Anterior cingulate cortex (tissue), 58 donors: ENCODE results near the gene UBE2D3.

Experiments
- DNase-seq, 58 donors: peaks; one replicate each; lab custom pipeline; 2025; lab: John Stamatoyannopoulos, UW

Gene UBE2D3

GRCh38 chr4:102759831-102760644, 67.3 kb downstream of the UBE2D3 start:
- DNase-seq, result peak in 23 of 58 donors; percentile 4 to 84 (median 57)

- no peak for DNase-seq
These were observed 68.8 kb downstream of the UBE2D3 start for GRCh38 chr4:102758241-102759160.

- no peak for DNase-seq
These were observed 69.7 kb downstream of the UBE2D3 start for GRCh38 chr4:102757681-102758080.

- DNase-seq, result no peak
These were observed 73.3 kb downstream of the UBE2D3 start for GRCh38 chr4:102754044-102754443.

GRCh38 chr4:102751941-102752340, 75.4 kb downstream of the UBE2D3 start:
- no peak for DNase-seq
